Natural killer cell treated with Interleukin-12 subunit alpha and Interleukin-12 subunit beta and Interleukin-15 and Interleukin-18, amount 100 ng/mL, for 72 hours (primary cell): Measurements from ENCODE around the gene RSPH3. TPM values are rescaled to one million over a fixed set of nuclear protein-coding genes. Genes with fewer than 3 reads are reported as not detected.

Experiments
- ATAC-seq, 2 donors: fragments of 150-1000 bp; cut with Tn5 transposase in 1 of 2; sonication (Bioruptor Pico), chemical (Tn5 transposase) in 1 of 2; 2 replicates each; pipeline ENCODE4 v1.10.0; 2021
- DNase-seq: peaks from one replicate; pipeline ENCODE4 v3.0.0; 2022; ENCODE audit warnings: low spot score
- H3K27ac Mint-ChIP-seq, 2 donors: 1 replicate in 1 of 2; 2 replicates in 1 of 2; pipeline ENCODE4 v1.8.0; 2022; ENCODE audit warnings: mixed read lengths in 2 of 2, mild to moderate bottlenecking in 1 of 2, moderate library complexity in 1 of 2
- H3K27me3 Mint-ChIP-seq, 2 donors: 1 replicate in 1 of 2; 2 replicates in 1 of 2; pipeline ENCODE4 v1.8.0; 2022; ENCODE audit warnings: mixed read lengths in 2 of 2
- H3K36me3 Mint-ChIP-seq: one replicate; pipeline ENCODE4 v1.8.0; 2022; ENCODE audit warnings: mixed read lengths
- H3K4me1 Mint-ChIP-seq, 2 donors: 1 replicate in 1 of 2; 2 replicates in 1 of 2; pipeline ENCODE4 v1.8.0; 2022; ENCODE audit warnings: low read depth in 2 of 2, mixed read lengths in 2 of 2, mild to moderate bottlenecking in 1 of 2
- H3K4me3 Mint-ChIP-seq: one replicate; pipeline ENCODE4 v1.8.0; 2022; ENCODE audit warnings: mixed read lengths
- H3K9me3 Mint-ChIP-seq: 2 replicates; pipeline ENCODE4 v1.8.0; 2022; ENCODE audit warnings: mixed read lengths
- total RNA-seq, 2 donors: library from RNA; stranded (reverse); gene quantifications; one replicate each; pipeline ENCODE4 v1.2.3, GENCODE V29; 2022

The RSPH3 gene
- total RNA-seq, 2 donors from 2014 or later = 1.9 to 2.4 TPM

GRCh38 chr6:158924499-158925455 lies 75.2 kb downstream of the RSPH3 start:
- ATAC-seq = no peak
- Mint-ChIP-seq H3K36me3 (no peaks in the 10 kb centered on the region), H3K4me3 (no peak overlapping the region), H3K27ac (no peak overlapping the region), H3K4me1 (peaks cover 0 to 3% of the 10 kb centered on the region in 2 donors), H3K9me3 (no peaks in the 10 kb centered on the region), H3K27me3 (no peaks in the 10 kb centered on the region)
- DNase-seq = no peak

- peaks cover 0 to 3% of the 10 kb centered on the region in 2 donors for H3K4me1 Mint-ChIP-seq
- H3K27ac Mint-ChIP-seq = no peak overlapping the region
- DNase-seq = no peak
- no peak for ATAC-seq
- H3K27me3 Mint-ChIP-seq = no peaks in the 10 kb centered on the region
- no peaks in the 10 kb centered on the region for H3K9me3 Mint-ChIP-seq
- no peak overlapping the region for H3K4me3 Mint-ChIP-seq
- H3K36me3 Mint-ChIP-seq = no peaks in the 10 kb centered on the region
Observed at GRCh38 chr6:158923805-158924498, 76.0 kb downstream of the RSPH3 start.

Other genes with a start within 250 kb of the RSPH3 start
- gene EZR, start 180.8 kb downstream of the RSPH3 start, total RNA-seq = 100 to 1,000 TPM in 1 of 2 donors, 10 to 100 TPM in 1; 71.0 to 135 TPM
- gene TAGAP, start 44.8 kb upstream of the RSPH3 start, total RNA-seq = 10 to 100 TPM; 39.6 to 46.8 TPM
- gene FNDC1, start 169.2 kb upstream of the RSPH3 start, total RNA-seq = not detected